Measurements from ENCODE around the gene FHAD1.

GRCh38 chr1:15429701-15430149 is 182.7 kb downstream of the FHAD1 start:
- TF ChIP-seq CTCF (IDR thresholded peaks at IDR 0.05) (no peak), POLR2A (IDR thresholded peaks at IDR 0.05) (no peak)
